Fibroblast of the aortic adventitia (primary cell): ENCODE data around the gene TMEM39B. TPM values are rescaled to one million over a fixed set of nuclear protein-coding genes. Genes with fewer than 3 reads are reported as not detected.
"Not testable (repeated sequence)": the region's sequence is repeated elsewhere in the genome, so short reads cannot be mapped to it uniquely, and the experiment has no call there.

Experiments
- DNase-seq: peaks from one replicate; pipeline ENCODE4 v3.0.0-alpha.2; 2010; ENCODE audit warnings: low read depth
- H3K4me3 ChIP-seq: 2 replicates; pipeline ENCODE4 v1.5.1; 2011; ENCODE audit warnings: low read depth, mild to moderate bottlenecking, control low read depth, low read length, moderate library complexity
- CTCF ChIP-seq: IDR thresholded peaks from 2 replicates; pipeline ENCODE4 v1.5.1; 2011; ENCODE audit warnings: mild to moderate bottlenecking, low read length, control low read depth, inconsistent platforms; ENCODE audit not compliant: insufficient read depth
- total RNA-seq: library from RNA; depleted of rRNA; stranded (reverse); fragments of >200 nt; gene quantifications from 2 replicates; pipeline ENCODE4 v1.2.3, GENCODE V29; 2012; ENCODE audit warnings: low replicate concordance

TMEM39B gene
- total RNA-seq, 1 donor: 9.0 TPM

- TF ChIP-seq CTCF: no peak
- no peak overlapping the region for H3K4me3 ChIP-seq
- DNase-seq: peak; percentile 64
Measured at GRCh38 chr1:32111789-32112188, 39.0 kb downstream of the TMEM39B start.

- H3K4me3 ChIP-seq: no peak overlapping the region
- no peak for DNase-seq
- TF ChIP-seq CTCF: no peak
Measured at GRCh38 chr1:32112806-32113375, 40.2 kb downstream of the TMEM39B start.

GRCh38 chr1:32113436-32113835 lies 40.7 kb downstream of the TMEM39B start:
- DNase-seq, H3K4me3 ChIP-seq: not testable (repeated sequence)

GRCh38 chr1:32114420-32114819 lies 41.7 kb downstream of the TMEM39B start:
- no peak for DNase-seq
- TF ChIP-seq CTCF: no peak
- H3K4me3 ChIP-seq: no peak overlapping the region

GRCh38 chr1:32115496-32115895 lies 42.8 kb downstream of the TMEM39B start:
- no peak for DNase-seq
- H3K4me3 ChIP-seq: no peak overlapping the region
- TF ChIP-seq CTCF: no peak

- DNase-seq: peak; percentile 46
- no peak overlapping the region for H3K4me3 ChIP-seq
- TF ChIP-seq CTCF: no peak
Measured at GRCh38 chr1:32116531-32116930, 43.8 kb downstream of the TMEM39B start.

GRCh38 chr1:32122151-32122550 lies 49.4 kb downstream of the TMEM39B start:
- TF ChIP-seq CTCF: no peak
- no peak for DNase-seq

GRCh38 chr1:32123361-32123760 lies 50.6 kb downstream of the TMEM39B start:
- not testable (repeated sequence) for H3K4me3 ChIP-seq, DNase-seq

More at GRCh38 chr1:32122151-32122550, 49.4 kb downstream of the TMEM39B start:
- H3K4me3 ChIP-seq: no peak overlapping the region
